Islet of Langerhans (tissue), 1 donor: Measurements from ENCODE around the gene RASSF6.
"Not testable (repeated sequence)": the region's sequence is repeated elsewhere in the genome, so short reads cannot be mapped to it uniquely, and the experiment has no call there.

ENCODE experiments used
- FAIRE-seq: peaks from one replicate; lab custom pipeline; 2011; peaks lifted over from hg19 to GRCh38; lab: Jason Lieb, UNC

The RASSF6 gene

DNA sequence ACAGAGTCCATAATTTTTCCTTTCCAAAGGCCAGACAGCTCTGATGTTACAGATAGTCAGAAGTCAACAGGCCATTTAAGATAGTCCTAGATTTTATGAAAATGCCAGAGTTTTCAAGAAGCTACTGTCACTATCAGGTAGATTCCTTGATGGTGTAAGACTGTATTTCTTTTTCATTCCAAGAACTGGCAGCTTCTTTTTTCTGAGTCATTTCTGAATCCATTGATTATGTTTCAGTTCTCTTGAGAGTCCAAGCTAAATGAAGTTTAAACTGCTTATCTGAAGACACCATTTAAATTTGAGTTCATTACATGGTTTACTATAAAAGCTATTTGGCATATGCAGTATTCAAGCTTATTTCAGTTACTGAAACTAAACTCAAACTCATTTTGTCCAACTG, 44.6 kb downstream of the RASSF6 start:
- no peak for FAIRE-seq

DNA sequence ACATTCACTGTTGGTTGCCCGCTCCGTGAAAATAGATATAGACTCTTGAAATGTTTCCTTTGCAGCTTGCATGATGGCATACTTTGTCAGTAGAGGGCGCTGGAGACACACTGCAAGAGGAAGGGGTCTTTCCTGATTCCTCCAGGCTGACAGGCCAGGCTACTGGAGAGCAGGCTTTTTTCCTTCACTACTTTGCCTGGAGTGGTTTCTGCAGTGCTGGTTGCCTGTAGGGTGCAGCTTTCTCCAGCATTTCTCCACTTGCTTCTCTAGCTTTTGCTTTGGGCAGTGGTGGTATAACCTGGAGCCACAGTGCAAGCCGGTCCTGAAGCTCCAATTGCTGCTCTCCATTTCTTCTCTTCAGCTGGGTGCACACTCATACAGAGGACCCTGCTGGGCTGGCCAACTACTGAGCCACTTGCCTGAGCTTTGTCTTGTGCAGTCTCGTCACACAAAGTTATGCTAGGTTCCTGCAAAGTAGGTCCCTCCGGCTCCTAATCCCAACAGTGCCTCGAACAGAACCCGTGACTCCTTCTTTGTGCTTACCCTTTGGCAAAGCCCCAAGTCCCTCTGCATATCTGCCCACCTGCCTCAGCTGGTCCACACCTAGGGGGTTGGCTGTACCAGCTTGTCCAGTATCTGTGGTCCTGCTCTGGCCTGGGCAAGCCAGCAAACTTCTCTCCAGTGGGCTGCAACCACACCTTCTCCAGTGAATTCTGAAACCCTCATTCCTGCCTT, 46.3 kb downstream of the RASSF6 start:
- FAIRE-seq = no peak

- FAIRE-seq = not testable (repeated sequence)
Measured at GRCh38 chr4:73550865-73551264, 69.4 kb downstream of the RASSF6 start.

DNA sequence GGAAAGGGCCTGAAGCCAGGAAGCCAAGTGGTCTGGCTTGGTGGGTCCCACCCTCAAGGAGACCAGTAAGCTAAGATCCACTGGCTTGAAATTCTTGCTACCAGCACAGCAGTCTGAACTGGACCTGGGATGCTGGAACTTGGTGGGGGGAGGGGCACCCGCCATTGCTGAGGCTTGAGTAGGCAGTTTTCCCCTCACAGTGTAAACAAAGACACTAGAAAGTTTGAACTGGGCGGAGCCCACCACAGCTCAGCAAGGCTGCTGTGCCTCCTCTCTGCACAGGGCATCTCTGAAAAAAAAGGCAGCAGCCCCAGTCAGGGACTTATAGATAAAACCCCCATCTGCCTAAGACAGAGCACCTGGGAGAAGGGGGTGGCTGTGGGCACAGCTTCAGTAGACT, 75.6 kb downstream of the RASSF6 start:
- no peak for FAIRE-seq

DNA sequence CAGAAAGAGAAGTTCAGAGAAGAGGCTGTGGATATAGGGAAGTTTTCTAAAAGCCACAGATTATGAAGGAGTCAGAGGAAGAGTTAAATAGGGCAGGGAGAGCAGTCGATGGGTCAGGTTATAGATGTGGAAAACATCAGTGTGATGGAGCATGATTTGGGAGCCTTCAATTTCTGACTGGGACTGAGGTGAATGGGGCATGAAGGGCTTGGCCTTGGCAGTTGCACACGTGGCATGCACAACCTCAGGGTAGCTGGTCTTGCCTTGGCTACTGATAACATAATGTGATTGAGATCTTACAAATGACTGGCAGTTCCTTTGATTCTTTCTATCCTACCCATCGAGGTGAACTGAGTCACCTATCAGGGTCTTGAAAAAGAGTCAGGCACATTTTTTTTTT, 79.0 kb downstream of the RASSF6 start:
- FAIRE-seq = no peak

- no peak for FAIRE-seq
Measured at GRCh38 chr4:73540826-73541225, 79.4 kb downstream of the RASSF6 start.

- FAIRE-seq = no peak
Measured at GRCh38 chr4:73539386-73539785, 80.8 kb downstream of the RASSF6 start.

- no peak for FAIRE-seq
Measured at GRCh38 chr4:73538162-73538561, 82.1 kb downstream of the RASSF6 start.

- no peak for FAIRE-seq
Measured at GRCh38 chr4:73533515-73534422, 86.5 kb downstream of the RASSF6 start.

GRCh38 chr4:73528171-73528570, 92.1 kb downstream of the RASSF6 start:
- no peak for FAIRE-seq

DNA sequence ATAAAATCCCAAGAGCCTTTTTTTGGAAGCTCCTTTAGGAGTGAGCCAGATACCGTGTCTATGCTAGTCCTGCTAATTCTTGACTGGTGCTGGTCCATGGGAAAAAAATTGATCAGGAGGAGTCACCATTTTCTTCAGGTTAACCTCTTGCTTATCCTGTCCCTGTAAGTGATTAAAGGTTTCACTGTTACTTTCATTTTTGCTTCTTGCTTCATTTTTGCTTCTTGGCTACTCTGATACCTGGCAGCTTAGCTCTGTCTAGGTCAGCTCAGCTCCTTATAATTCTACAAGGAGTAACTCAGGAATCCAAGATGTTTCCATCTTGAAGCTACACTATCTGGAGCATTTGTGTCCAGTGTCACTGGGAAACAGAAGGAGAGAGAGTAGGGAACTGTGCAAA, 93.0 kb downstream of the RASSF6 start:
- no peak for FAIRE-seq

DNA sequence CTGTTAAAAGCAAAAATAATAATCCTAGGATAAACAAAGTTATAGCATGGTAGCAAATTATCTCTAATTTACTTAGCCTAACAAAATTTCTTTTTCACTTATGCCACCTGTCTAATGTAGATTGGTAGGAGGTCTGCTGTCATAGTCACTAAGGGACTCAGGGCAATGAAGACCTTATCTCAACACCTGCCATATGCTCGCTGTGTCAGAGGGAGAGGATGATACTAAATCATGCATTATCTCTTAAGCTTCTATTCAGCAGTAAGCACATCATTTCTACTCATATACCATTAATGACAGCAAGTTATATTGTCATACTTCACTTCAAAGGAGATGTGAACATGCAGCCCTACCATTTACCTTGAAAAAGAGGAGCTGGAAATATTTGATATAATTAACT, 94.6 kb downstream of the RASSF6 start:
- no peak for FAIRE-seq

GRCh38 chr4:73523126-73523525, 97.1 kb downstream of the RASSF6 start:
- no peak for FAIRE-seq
